ENCODE results near the gene SDK1.

DNA sequence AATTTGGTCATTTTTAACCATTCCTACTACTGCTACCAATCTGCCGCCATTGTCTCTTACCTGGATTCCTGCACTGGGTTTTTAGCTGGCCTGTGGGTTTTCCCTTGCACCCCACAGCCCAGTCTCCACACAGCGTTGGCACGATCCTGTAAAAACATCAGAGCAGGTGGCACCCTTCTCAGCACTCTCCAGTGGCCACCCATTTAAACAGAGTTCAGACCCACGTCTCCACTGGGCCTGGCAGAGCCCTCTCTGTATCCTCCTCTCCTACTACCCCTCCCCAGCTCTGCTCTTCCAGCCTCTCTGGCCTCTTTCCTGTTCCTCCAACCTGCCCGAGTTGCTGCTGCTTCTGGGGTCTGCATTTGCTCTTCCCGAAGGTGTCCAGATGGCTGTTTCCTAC lies 259.4 kb downstream of the SDK1 start:
- TF ChIP-seq, protein P1, sequence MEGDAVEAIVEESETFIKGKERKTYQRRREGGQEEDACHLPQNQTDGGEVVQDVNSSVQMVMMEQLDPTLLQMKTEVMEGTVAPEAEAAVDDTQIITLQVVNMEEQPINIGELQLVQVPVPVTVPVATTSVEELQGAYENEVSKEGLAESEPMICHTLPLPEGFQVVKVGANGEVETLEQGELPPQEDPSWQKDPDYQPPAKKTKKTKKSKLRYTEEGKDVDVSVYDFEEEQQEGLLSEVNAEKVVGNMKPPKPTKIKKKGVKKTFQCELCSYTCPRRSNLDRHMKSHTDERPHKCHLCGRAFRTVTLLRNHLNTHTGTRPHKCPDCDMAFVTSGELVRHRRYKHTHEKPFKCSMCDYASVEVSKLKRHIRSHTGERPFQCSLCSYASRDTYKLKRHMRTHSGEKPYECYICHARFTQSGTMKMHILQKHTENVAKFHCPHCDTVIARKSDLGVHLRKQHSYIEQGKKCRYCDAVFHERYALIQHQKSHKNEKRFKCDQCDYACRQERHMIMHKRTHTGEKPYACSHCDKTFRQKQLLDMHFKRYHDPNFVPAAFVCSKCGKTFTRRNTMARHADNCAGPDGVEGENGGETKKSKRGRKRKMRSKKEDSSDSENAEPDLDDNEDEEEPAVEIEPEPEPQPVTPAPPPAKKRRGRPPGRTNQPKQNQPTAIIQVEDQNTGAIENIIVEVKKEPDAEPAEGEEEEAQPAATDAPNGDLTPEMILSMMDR (IDR thresholded peaks at IDR 0.05; ENCODE audit: borderline replicate concordance, extremely low read depth, low read length, poor library complexity, severe bottlenecking) = no peak
- TF ChIP-seq EZH2 (IDR thresholded peaks at IDR 0.05; ENCODE audit: borderline replicate concordance, low read depth, low read length, severe bottlenecking) = no peak
